Heart right ventricle (tissue), 16 donors: Measurements from ENCODE around the gene PRKRA. TPM values are rescaled to one million over a fixed set of nuclear protein-coding genes. Genes with fewer than 3 reads are reported as not detected.
"Not testable (repeated sequence)": the region's sequence is repeated elsewhere in the genome, so short reads cannot be mapped to it uniquely, and the experiment has no call there.

ENCODE experiments used
- ATAC-seq, 8 donors: fragments of 200-7000 bp; cut with Tn5 transposase; one replicate each; pipeline ENCODE4 v1.9.1; 2020; ENCODE audit warnings: mild to moderate bottlenecking in 8 of 8, moderate library complexity in 8 of 8, moderate number of reproducible peaks in 1 of 8
- DNase-seq, 2 donors: peaks; one replicate each; pipeline ENCODE4 v3.0.0-alpha.2; 2020
- H3K27ac ChIP-seq, 10 donors: fragments of 200-600 bp; sonication (generic) in 2 of 10; one replicate each; pipeline versions ENCODE4 v1.5.0 to v1.8.0; 2020 to 2022; ENCODE audit warnings: mild to moderate bottlenecking in 3 of 10
- H3K27me3 ChIP-seq, 7 donors: fragments of 200-600 bp; one replicate each; pipeline ENCODE4 v1.8.0; 2021 to 2022; ENCODE audit warnings: mild to moderate bottlenecking in 2 of 7
- H3K36me3 ChIP-seq, 9 donors: fragments of 200-600 bp; sonication (generic) in 1 of 9; one replicate each; pipeline versions ENCODE4 v1.5.0 to v1.8.0; 2020 to 2022; ENCODE audit warnings: mild to moderate bottlenecking in 2 of 9
- H3K4me1 ChIP-seq, 9 donors: fragments of 200-600 bp; sonication (generic) in 1 of 9; one replicate each; pipeline versions ENCODE4 v1.5.0 to v1.8.0; 2020 to 2022; ENCODE audit warnings: mild to moderate bottlenecking in 4 of 9
- H3K4me3 ChIP-seq, 10 donors: fragments of 200-600 bp; sonication (generic) in 2 of 10; one replicate each; pipeline versions ENCODE4 v1.5.0 to v1.8.0; 2020 to 2022; ENCODE audit warnings: mild to moderate bottlenecking in 7 of 10, moderate library complexity in 2 of 10
- H3K9me3 ChIP-seq, 11 donors: fragments of 200-600 bp in 10 of 11; sonication (generic) in 2 of 11; one replicate each; pipeline versions ENCODE4 v1.5.0 to v1.8.0; 2013 to 2022; ENCODE audit warnings: mild to moderate bottlenecking in 2 of 11, control low read depth in 1 of 11, moderate library complexity in 1 of 11
- WGBS, 2 donors: extraction: QIAGEN DNeasy Blood & Tissue Kit; methylation state at CpG; one replicate each; pipeline ENCODE4 v1.1.7; 2013; ENCODE audit warnings: inconsistent platforms in 1 of 2; 5-methylcytosine and 5-hydroxymethylcytosine counted together
- intact Hi-C, 10 donors: fragments of 100-400 bp; cut with DNase I; formaldehyde crosslinking; loops; one replicate each; pipeline versions ENCODE4 v1.11.1 to v1.14.2; 2022
- polyA plus RNA-seq, 2 donors: library from polyadenylated mRNA; stranded (reverse); fragments of 200-250 nt; gene quantifications; one replicate each; pipeline ENCODE4 v1.2.3, GENCODE V29; 2013
- total RNA-seq, 10 donors: library from RNA; stranded (reverse); fragmentation: NEBNext Ultra II Directional in 3 of 10; extraction: Animal tissue kit (Norgen Biotek cat#: 25700) in 3 of 10; gene quantifications; one replicate each; pipeline versions ENCODE4 v1.2.1 to v1.2.4, GENCODE V29; 2021 to 2023
- TF ChIP-seq, protein P1 (sequence below), 9 donors: fragments of 200-600 bp; sonication (generic) in 2 of 9; IDR thresholded peaks; one replicate each; pipeline versions ENCODE4 v1.5.0 to v1.8.0; 2021 to 2022; ENCODE audit warnings: antibody characterized with exemption in 9 of 9, mild to moderate bottlenecking in 5 of 9, moderate library complexity in 1 of 9
- donor health status: Arrhythmogenic right ventricular cardiomyopathy.
- donor health status: ischemic (EF 13 %, LVEDD 7.1; RV severe dilation, severe dysfunction).
- donor health status: healthy with polysubstance abuse.
- donor health status: DM: no; HTN: yes; CAD: no.
- donor health status: DM: no; HTN: no; CAD: no.
- donor health status: ischemic (EF 25% LVEDD 6.9; RV normal size, moderate dysfunction).
- donor health status: ischemic (EF 25% LVEDD 5.7; RV mildly dilated, moderate dysfunction).
- donor health status: healthy.
- donor health status: DM: yes; HTN: yes; CAD: no.
- donor health status: Ischemic cardiomyopathy.
- donor health status: ischemic (EF 35%, LVEDD 5.7; RV mildly dilated, moderate dysfunction).
- donor health status: nonischemic (EF 11% LVEDD 7.7; RV severe dilation, severe dysfunction).
- donor health status: DM: yes; HTN: yes; CAD: no.
- donor health status: PGD.
- donor health status: ischemic (EF 29% LVEDD 5.4; RV normal size, mild dysfunction).
- donor health status: nonischemic (EF 23%, LVEDD 6.1; RV moderate dilation, normal function).

Gene PRKRA
- total and polyA plus RNA-seq, 12 donors: 39.7 to 55.3 (median 43.9) TPM

DNA sequence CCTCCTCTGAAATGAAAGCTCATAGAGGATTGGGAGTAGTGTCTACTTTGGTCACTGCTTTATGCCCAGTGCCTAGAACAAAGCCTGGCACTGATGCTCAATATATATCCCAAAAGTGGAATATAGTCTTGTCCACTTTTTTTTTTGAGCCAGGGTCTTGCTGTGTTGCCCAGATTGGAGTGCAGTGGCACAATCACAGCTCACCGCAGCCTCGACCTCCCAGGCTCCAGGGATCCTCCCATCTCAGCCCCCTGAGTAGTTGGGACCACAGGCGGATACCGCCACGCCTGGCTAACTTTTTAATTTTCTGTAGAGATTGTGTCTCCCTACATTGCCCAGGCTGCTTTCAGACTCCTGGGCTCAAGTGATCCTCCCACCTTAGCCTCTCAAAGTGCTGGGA, 23.6 kb upstream of the PRKRA start:
- ATAC-seq: no peak
- no peaks in the 10 kb centered on the region for H3K9me3 ChIP-seq
- no peak overlapping the region for H3K27ac ChIP-seq
- H3K36me3 ChIP-seq: peaks cover 0 to 3% (median 0%) of the 10 kb centered on the region in 9 donors
- TF ChIP-seq, protein P1, sequence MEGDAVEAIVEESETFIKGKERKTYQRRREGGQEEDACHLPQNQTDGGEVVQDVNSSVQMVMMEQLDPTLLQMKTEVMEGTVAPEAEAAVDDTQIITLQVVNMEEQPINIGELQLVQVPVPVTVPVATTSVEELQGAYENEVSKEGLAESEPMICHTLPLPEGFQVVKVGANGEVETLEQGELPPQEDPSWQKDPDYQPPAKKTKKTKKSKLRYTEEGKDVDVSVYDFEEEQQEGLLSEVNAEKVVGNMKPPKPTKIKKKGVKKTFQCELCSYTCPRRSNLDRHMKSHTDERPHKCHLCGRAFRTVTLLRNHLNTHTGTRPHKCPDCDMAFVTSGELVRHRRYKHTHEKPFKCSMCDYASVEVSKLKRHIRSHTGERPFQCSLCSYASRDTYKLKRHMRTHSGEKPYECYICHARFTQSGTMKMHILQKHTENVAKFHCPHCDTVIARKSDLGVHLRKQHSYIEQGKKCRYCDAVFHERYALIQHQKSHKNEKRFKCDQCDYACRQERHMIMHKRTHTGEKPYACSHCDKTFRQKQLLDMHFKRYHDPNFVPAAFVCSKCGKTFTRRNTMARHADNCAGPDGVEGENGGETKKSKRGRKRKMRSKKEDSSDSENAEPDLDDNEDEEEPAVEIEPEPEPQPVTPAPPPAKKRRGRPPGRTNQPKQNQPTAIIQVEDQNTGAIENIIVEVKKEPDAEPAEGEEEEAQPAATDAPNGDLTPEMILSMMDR (IDR thresholded peaks at IDR 0.05): no peak
- no peak for DNase-seq
- intact Hi-C loops: no loop called here
- H3K4me1 ChIP-seq: peaks cover 0 to 30% (median 21%) of the 10 kb centered on the region in 9 donors
- 97 to 99% methylated on average over 5 of the region's 5 CpGs for WGBS, 2 donors
- H3K27me3 ChIP-seq: no peaks in the 10 kb centered on the region
- no peak overlapping the region for H3K4me3 ChIP-seq

DNA sequence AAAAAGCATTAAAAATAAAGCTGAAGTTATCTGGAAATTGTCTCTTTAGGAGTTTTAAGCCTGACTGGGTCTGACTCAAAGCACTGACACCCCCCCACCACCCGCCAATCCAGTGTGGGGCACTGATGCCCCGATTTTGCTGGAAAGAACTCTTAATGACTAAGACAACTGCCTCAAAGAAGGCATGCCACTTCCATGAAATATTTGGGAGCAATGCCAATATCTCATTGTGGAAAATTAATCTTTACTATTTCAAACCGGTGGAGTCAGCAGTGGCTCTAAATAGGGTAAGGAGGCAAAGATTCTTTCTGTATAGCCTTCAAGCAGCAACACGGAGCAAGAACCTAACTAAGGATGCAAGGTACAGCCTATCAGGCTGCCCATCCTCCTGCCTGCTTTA, 23.0 kb upstream of the PRKRA start:
- intact Hi-C loops: no loop called here
- peaks cover 0 to 24% (median 14%) of the 10 kb centered on the region in 9 donors for H3K4me1 ChIP-seq
- no peak overlapping the region for H3K4me3 ChIP-seq
- H3K27ac ChIP-seq: no peak overlapping the region
- DNase-seq (no peak), ATAC-seq (no peak)
- peaks cover 0 to 9% (median 0%) of the 10 kb centered on the region in 9 donors for H3K36me3 ChIP-seq
- H3K9me3 ChIP-seq: no peaks in the 10 kb centered on the region
- no peaks in the 10 kb centered on the region for H3K27me3 ChIP-seq
- 50 to 58% methylated on average over 4 of the region's 4 CpGs for WGBS, 2 donors
- TF ChIP-seq, protein P1 (IDR thresholded peaks at IDR 0.05): no peak

DNA sequence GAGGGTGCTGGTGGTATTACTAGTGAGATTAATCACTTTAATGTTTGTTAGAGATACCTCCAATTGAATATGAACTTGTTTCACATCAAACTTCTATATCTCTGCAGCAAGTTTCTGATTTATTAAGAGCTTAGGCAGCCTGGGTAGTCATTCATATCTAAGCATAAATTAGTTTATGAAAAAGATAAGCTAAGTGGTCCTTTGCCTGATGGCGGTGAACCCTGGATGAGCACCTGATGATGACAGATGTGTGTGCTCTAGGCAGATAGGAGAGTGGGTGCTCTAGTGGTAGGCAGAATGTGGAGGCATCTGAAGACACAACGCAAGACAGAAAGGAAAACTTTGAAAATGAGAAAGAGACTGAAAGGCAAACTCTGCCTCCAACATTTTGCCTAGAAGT, 22.4 kb upstream of the PRKRA start:
- WGBS, 2 donors: 74 to 81% methylated on average over 2 of the region's 2 CpGs
- no peaks in the 10 kb centered on the region for H3K27me3 ChIP-seq
- H3K27ac ChIP-seq: no peak overlapping the region
- TF ChIP-seq, protein P1 (IDR thresholded peaks at IDR 0.05): no peak
- no peak overlapping the region for H3K4me3 ChIP-seq
- ATAC-seq (no peak), DNase-seq (no peak)
- no peaks in the 10 kb centered on the region for H3K9me3 ChIP-seq
- H3K36me3 ChIP-seq: peaks cover 0 to 15% (median 0%) of the 10 kb centered on the region in 9 donors
- H3K4me1 ChIP-seq: peaks cover 0 to 22% (median 13%) of the 10 kb centered on the region in 9 donors
- intact Hi-C loops: no loop called here

DNA sequence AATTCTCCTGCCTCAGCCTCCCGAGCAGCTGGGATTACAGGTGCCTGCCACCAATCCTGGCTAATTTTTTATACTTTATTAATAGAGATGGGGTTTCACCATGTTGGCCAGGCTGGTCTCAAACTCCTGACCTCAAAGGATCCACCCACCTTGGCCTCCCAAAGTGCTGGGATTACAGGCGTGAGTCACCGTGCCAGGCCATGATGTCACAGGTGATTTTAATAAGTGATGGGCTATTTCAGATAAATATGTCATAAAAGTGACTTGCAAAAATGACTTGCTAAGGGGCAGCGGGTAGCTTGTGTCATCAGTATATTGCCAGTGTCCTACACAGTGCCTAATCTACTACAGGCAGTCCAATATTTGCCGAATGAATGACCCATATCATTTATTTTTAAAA, 20.3 kb upstream of the PRKRA start:
- intact Hi-C loops, H3K9me3 ChIP-seq, DNase-seq, H3K27me3 ChIP-seq, H3K27ac ChIP-seq, H3K4me3 ChIP-seq, ATAC-seq: not testable (repeated sequence)
- peaks cover 0 to 14% (median 4%) of the 10 kb centered on the region in 9 donors for H3K4me1 ChIP-seq
- peaks cover 0 to 32% (median 0%) of the 10 kb centered on the region in 9 donors for H3K36me3 ChIP-seq
- 93 to 95% methylated on average over 5 of the region's 5 CpGs for WGBS, 2 donors

DNA sequence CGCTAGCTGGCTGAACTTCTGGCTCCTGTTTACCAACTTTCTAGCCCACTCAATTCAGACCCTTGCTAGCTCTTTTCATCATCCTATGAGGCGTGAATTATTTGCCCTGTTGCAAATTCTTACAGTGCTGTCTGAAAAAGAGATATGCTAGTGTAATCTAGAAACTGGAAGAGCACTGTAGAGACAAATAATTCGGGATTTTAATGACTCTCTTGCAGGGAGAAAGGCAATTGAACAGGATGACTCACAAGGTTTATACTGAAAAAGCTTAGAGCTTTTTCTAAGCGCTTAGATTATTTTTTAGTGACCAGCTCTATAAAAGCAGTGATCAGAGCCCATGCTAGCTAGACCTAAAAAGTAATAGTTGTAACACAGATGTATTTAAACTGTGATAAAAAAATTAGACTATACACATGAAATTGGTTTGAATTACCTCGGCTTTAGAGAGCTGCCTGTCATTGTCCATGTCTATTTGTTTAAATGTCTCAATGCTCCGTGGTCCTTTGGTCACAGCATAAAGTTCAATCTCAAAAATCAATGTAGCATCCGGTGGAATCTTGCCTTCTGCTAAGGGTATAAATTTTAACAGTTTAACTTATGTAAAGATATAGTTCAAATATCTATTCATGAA, 18.4 kb upstream of the PRKRA start:
- H3K9me3 ChIP-seq: no peaks in the 10 kb centered on the region
- no peak overlapping the region for H3K4me3 ChIP-seq
- H3K4me1 ChIP-seq: peaks cover 0 to 9% (median 1%) of the 10 kb centered on the region in 9 donors
- intact Hi-C loops: no loop called here
- 93 to 95% methylated on average over 7 of the region's 7 CpGs for WGBS, 2 donors
- peaks cover 0 to 52% (median 0%) of the 10 kb centered on the region in 9 donors for H3K36me3 ChIP-seq
- no peak for DNase-seq
- H3K27me3 ChIP-seq: no peaks in the 10 kb centered on the region
- TF ChIP-seq, protein P1 (IDR thresholded peaks at IDR 0.05): no peak
- ATAC-seq: no peak
- H3K27ac ChIP-seq: no peak overlapping the region
